CD14-positive monocyte (primary cell): Measurements from ENCODE around the gene BNC2. TPM values are rescaled to one million over a fixed set of nuclear protein-coding genes. Genes with fewer than 3 reads are reported as not detected.

Experiments
- DNase-seq, 3 donors: peaks; one replicate each; pipeline ENCODE4 v3.0.0-alpha.2; 2011 to 2022
- H2AFZ ChIP-seq: 2 replicates; pipeline ENCODE4 v1.6.0; 2012; ENCODE audit warnings: mild to moderate bottlenecking, low read depth, low read length, inconsistent platforms; ENCODE audit not compliant: insufficient read depth, poor library complexity, severe bottlenecking
- H3K27ac ChIP-seq, 2 donors: 1 replicate in 1 of 2; 2 replicates in 1 of 2; pipeline ENCODE4 v1.5.1; 2012 to 2013; ENCODE audit warnings: low read length in 2 of 2, control low read depth in 1 of 2, inconsistent platforms in 1 of 2, low read depth in 1 of 2, mild to moderate bottlenecking in 1 of 2
- H3K27me3 ChIP-seq, 2 donors: one replicate each; pipeline versions ENCODE4 v1.6.0 to v1.6.1; 2011 to 2013; ENCODE audit warnings: low read length in 2 of 2; ENCODE audit not compliant: control insufficient read depth in 2 of 2, insufficient read depth in 2 of 2
- H3K36me3 ChIP-seq, 2 donors: replicated peaks in 1 of 2; 1 replicate in 1 of 2; 2 replicates in 1 of 2; pipeline versions ENCODE4 v1.5.1 to v1.6.1; 2012 to 2013; ENCODE audit warnings: low read length in 2 of 2, control low read depth in 1 of 2, inconsistent platforms in 1 of 2, mild to moderate bottlenecking in 1 of 2; ENCODE audit not compliant: insufficient read depth in 2 of 2, control insufficient read depth in 1 of 2
- H3K4me1 ChIP-seq, 2 donors: 1 replicate in 1 of 2; 2 replicates in 1 of 2; pipeline versions ENCODE4 v1.5.1 to v1.6.1; 2012 to 2013; ENCODE audit warnings: low read length in 2 of 2, control low read depth in 1 of 2, inconsistent platforms in 1 of 2, mild to moderate bottlenecking in 1 of 2, moderate library complexity in 1 of 2; ENCODE audit not compliant: insufficient read depth in 2 of 2, control insufficient read depth in 1 of 2
- H3K4me2 ChIP-seq: replicated peaks from 2 replicates; pipeline ENCODE3; 2012; ENCODE audit warnings: low read length, moderate library complexity, mild to moderate bottlenecking; ENCODE audit not compliant: poor library complexity, severe bottlenecking; ENCODE audit errors: extremely low read depth
- H3K4me3 ChIP-seq, 3 experiments: fragments of 200-600 bp in 1 of 3; sonication (generic) in 1 of 3; replicated peaks in 1 of 3; 1 replicate in 2 of 3; 2 replicates in 1 of 3; pipeline ENCODE4 v1.5.1; 2011 to 2013; ENCODE audit warnings: low read length in 3 of 3, mild to moderate bottlenecking in 3 of 3, control low read depth in 2 of 3, low read depth in 2 of 3, inconsistent platforms in 1 of 3, moderate library complexity in 1 of 3
- H3K79me2 ChIP-seq: 2 replicates; pipeline ENCODE4 v1.6.0; 2012; ENCODE audit warnings: mild to moderate bottlenecking, control low read depth, inconsistent platforms, low read length, moderate library complexity; ENCODE audit not compliant: insufficient read depth
- H3K9ac ChIP-seq: 2 replicates; pipeline ENCODE4 v1.6.0; 2017; ENCODE audit warnings: low read length, mild to moderate bottlenecking; ENCODE audit not compliant: insufficient read depth, poor library complexity, severe bottlenecking
- H3K9me3 ChIP-seq, 2 donors: replicated peaks in 1 of 2; 1 replicate in 1 of 2; 2 replicates in 1 of 2; pipeline versions ENCODE4 v1.5.1 to v1.6.1; 2012 to 2013; ENCODE audit warnings: low read length in 2 of 2, control low read depth in 1 of 2; ENCODE audit not compliant: control insufficient read depth in 1 of 2, insufficient read depth in 1 of 2
- H4K20me1 ChIP-seq: 2 replicates; pipeline ENCODE4 v1.6.0; 2012; ENCODE audit warnings: mild to moderate bottlenecking, low read length, control low read depth, moderate library complexity; ENCODE audit not compliant: insufficient read depth
- H3K27ac Mint-ChIP-seq, 7 donors: one replicate each; pipeline ENCODE4 v1.8.0; 2020; ENCODE audit warnings: mild to moderate bottlenecking in 7 of 7, mixed read lengths in 7 of 7, moderate library complexity in 6 of 7, inconsistent platforms in 2 of 7
- H3K27me3 Mint-ChIP-seq, 3 donors: one replicate each; pipeline ENCODE4 v1.8.0; 2021 to 2022; ENCODE audit warnings: low read depth in 3 of 3, mild to moderate bottlenecking in 3 of 3, mixed read lengths in 3 of 3, moderate library complexity in 3 of 3, inconsistent platforms in 1 of 3
- H3K36me3 Mint-ChIP-seq, 2 donors: one replicate each; pipeline ENCODE4 v1.8.0; 2020; ENCODE audit warnings: mixed read lengths in 2 of 2, inconsistent platforms in 1 of 2, mild to moderate bottlenecking in 1 of 2
- H3K4me1 Mint-ChIP-seq: one replicate; pipeline ENCODE4 v1.8.0; 2020; ENCODE audit warnings: mild to moderate bottlenecking, mixed read lengths
- H3K4me3 Mint-ChIP-seq, 2 donors: one replicate each; pipeline ENCODE4 v1.8.0; 2020; ENCODE audit warnings: mild to moderate bottlenecking in 2 of 2, mixed read lengths in 2 of 2, moderate library complexity in 1 of 2
- H3K9me3 Mint-ChIP-seq, 7 donors: one replicate each; pipeline ENCODE4 v1.8.0; 2020 to 2022; ENCODE audit warnings: mixed read lengths in 7 of 7, mild to moderate bottlenecking in 6 of 7, moderate library complexity in 6 of 7, inconsistent platforms in 2 of 7
- CTCF ChIP-seq: fragments of 200-600 bp; IDR thresholded peaks from one replicate; pipeline ENCODE4 v1.8.0; 2022; ENCODE audit warnings: antibody characterized with exemption, mild to moderate bottlenecking
- WGBS: methylation state at CpG from one replicate; pipeline ENCODE4 v1.1.5; 2013; ENCODE audit warnings: missing lambda C conversion rate; ENCODE audit not compliant: insufficient coverage; 5-methylcytosine and 5-hydroxymethylcytosine counted together
- intact Hi-C, 2 donors: fragments of 100-400 bp; cut with micrococcal nuclease; formaldehyde crosslinking; loops; one replicate each; pipeline versions ENCODE4 v1.15.0 to v1.15.1; 2023
- polyA plus RNA-seq, 3 donors: library from polyadenylated mRNA; depleted of rRNA in 1 of 3; unstranded in 2 of 3; stranded (reverse) in 1 of 3; fragments of 300-500 nt in 2 of 3; fragments of >200 nt in 1 of 3; fragmentation: Illumina TruSeq in 2 of 3; gene quantifications; 1 replicate in 2 of 3; 2 replicates in 1 of 3; pipeline ENCODE4 v1.2.3, GENCODE V29; 2012 to 2021

BNC2 gene
- polyA plus RNA-seq, 3 donors = 0.01 TPM; not detected in 2

GRCh38 chr9:16659096-16659495 is 211.4 kb downstream of the BNC2 start:
- WGBS = 78% methylated on average over 6 of the region's 11 CpGs
- no peaks in the 10 kb centered on the region for H3K9me3 ChIP-seq
- H3K27ac ChIP-seq = no peak overlapping the region
- no peak overlapping the region for H2AFZ ChIP-seq
- H3K27me3 Mint-ChIP-seq = peaks cover 0 to 1% (median 1%) of the 10 kb centered on the region in 3 donors
- H3K9me3 Mint-ChIP-seq = peaks cover 0 to 2% (median 0%) of the 10 kb centered on the region in 7 donors
- H3K4me3 Mint-ChIP-seq = no peak overlapping the region
- intact Hi-C loops = no loop called here
- DNase-seq = no peak
- H3K79me2 ChIP-seq = no peaks in the 10 kb centered on the region
- no peak overlapping the region for H3K4me3 ChIP-seq
- no peak overlapping the region for H3K4me2 ChIP-seq
- no peaks in the 10 kb centered on the region for H3K27me3 ChIP-seq
- no peaks in the 10 kb centered on the region for H3K36me3 ChIP-seq
- no peak overlapping the region for H3K9ac ChIP-seq
- no peaks in the 10 kb centered on the region for H4K20me1 ChIP-seq
- H3K4me1 ChIP-seq = no peaks in the 10 kb centered on the region
- no peak for TF ChIP-seq CTCF
- H3K4me1 Mint-ChIP-seq = no peaks in the 10 kb centered on the region
- no peak overlapping the region for H3K27ac Mint-ChIP-seq
- no peaks in the 10 kb centered on the region for H3K36me3 Mint-ChIP-seq

GRCh38 chr9:16656432-16657169 is 213.9 kb downstream of the BNC2 start:
- WGBS = 14% methylated on average over 1 of the region's 2 CpGs
- Histone ChIP-seq H3K27me3 (no peaks in the 10 kb centered on the region), H3K79me2 (no peaks in the 10 kb centered on the region), H3K27ac (no peak overlapping the region), H3K4me3 (no peak overlapping the region), H3K4me2 (no peak overlapping the region), H2AFZ (no peak overlapping the region), H3K4me1 (no peaks in the 10 kb centered on the region), H3K36me3 (no peaks in the 10 kb centered on the region), H3K9ac (no peak overlapping the region), H4K20me1 (no peaks in the 10 kb centered on the region), H3K9me3 (no peaks in the 10 kb centered on the region)
- Mint-ChIP-seq H3K4me1 (no peaks in the 10 kb centered on the region), H3K36me3 (no peaks in the 10 kb centered on the region), H3K4me3 (no peak overlapping the region), H3K27ac (no peak overlapping the region), H3K27me3 (no peaks in the 10 kb centered on the region), H3K9me3 (peaks cover 0 to 2% (median 0%) of the 10 kb centered on the region in 7 donors)
- DNase-seq = no peak
- no peak for TF ChIP-seq CTCF
- intact Hi-C loops = no loop called here
